IMR-90 (cell line): ENCODE data around the gene ANK3. TPM values are rescaled to one million over a fixed set of nuclear protein-coding genes. Genes with fewer than 3 reads are reported as not detected.

Experiments
- ATAC-seq: fragments of 200-7000 bp; cut with Tn5 transposase; 2 replicates; pipeline ENCODE4 v1.9.1; 2020; ENCODE audit warnings: low read depth, mild to moderate bottlenecking, moderate library complexity
- BruUV-seq: library from RNA; stranded (reverse); fragments of 400-500 nt; replicated peaks from 2 replicates; lab custom pipeline; 2021; lab: Mats Ljungman, UMichigan
- CTCF ChIA-PET: fragments of 300-600 bp; formaldehyde crosslinking; extraction: SDS; loops from one replicate; lab custom pipeline; 2021; ENCODE audit warnings: antibody characterized with exemption; lab: Yijun Ruan, JAX
- POLR2A ChIA-PET: fragments of 300-600 bp; sonication (Branson Sonifier 250); formaldehyde crosslinking; loops from one replicate; lab custom pipeline; 2022; ENCODE audit warnings: antibody characterized with exemption; ENCODE audit not compliant: unreplicated experiment; lab: Charles Lee
- DNase-seq: peaks from one replicate; pipeline ENCODE4 v3.0.0; 2013
- H2AFZ ChIP-seq: replicated peaks from 2 replicates; pipeline ENCODE3; 2013; ENCODE audit warnings: low read length, mild to moderate bottlenecking; ENCODE audit not compliant: poor library complexity
- H2AK5ac ChIP-seq: 2 replicates; pipeline ENCODE4 v1.6.1; 2013; ENCODE audit warnings: low read depth, low read length, inconsistent platforms
- H2AK9ac ChIP-seq: replicated peaks from 2 replicates; pipeline ENCODE3; 2013; ENCODE audit warnings: mild to moderate bottlenecking, low read depth, low read length, moderate library complexity; ENCODE audit not compliant: poor library complexity
- H2BK120ac ChIP-seq: 2 replicates; pipeline ENCODE4 v1.6.1; 2013; ENCODE audit warnings: low read depth, low read length, inconsistent platforms
- H2BK15ac ChIP-seq: 3 replicates; pipeline ENCODE4 v1.6.1; 2013; ENCODE audit warnings: low read depth, low read length, inconsistent platforms
- H2BK20ac ChIP-seq: 2 replicates; pipeline ENCODE4 v1.6.1; 2013; ENCODE audit warnings: low read depth, mild to moderate bottlenecking, inconsistent platforms, low read length, moderate library complexity
- H2BK5ac ChIP-seq: 2 replicates; pipeline ENCODE4 v1.6.1; 2013; ENCODE audit warnings: mild to moderate bottlenecking, low read depth, low read length, inconsistent platforms; ENCODE audit not compliant: poor library complexity, severe bottlenecking
- H3K14ac ChIP-seq: replicated peaks from 2 replicates; pipeline ENCODE4 v1.6.1; 2013; ENCODE audit warnings: low read depth, low read length, inconsistent platforms
- H3K18ac ChIP-seq: 2 replicates; pipeline ENCODE4 v1.6.1; 2013; ENCODE audit warnings: low read depth, low read length, control low read depth
- H3K23ac ChIP-seq: 2 replicates; pipeline ENCODE4 v1.6.1; 2013; ENCODE audit warnings: low read depth, low read length, inconsistent platforms
- H3K27ac ChIP-seq: 2 replicates; pipeline ENCODE4 v1.5.1; 2013; ENCODE audit warnings: mild to moderate bottlenecking, control low read depth, low read length; ENCODE audit not compliant: insufficient read depth
- H3K27me3 ChIP-seq: 2 replicates; pipeline ENCODE4 v1.6.1; 2013; ENCODE audit warnings: low read length; ENCODE audit not compliant: control insufficient read depth, insufficient read depth
- H3K36me3 ChIP-seq: 2 replicates; pipeline ENCODE4 v1.6.1; 2013; ENCODE audit warnings: low read length, mixed read lengths; ENCODE audit not compliant: control insufficient read depth, insufficient read depth
- H3K4ac ChIP-seq: 2 replicates; pipeline ENCODE4 v1.6.1; 2013; ENCODE audit warnings: low read depth, low read length, inconsistent platforms
- H3K4me1 ChIP-seq: 2 replicates; pipeline ENCODE4 v1.6.1; 2013; ENCODE audit warnings: low read length, mixed read lengths; ENCODE audit not compliant: control insufficient read depth, insufficient read depth
- H3K4me2 ChIP-seq: 2 replicates; pipeline ENCODE4 v1.6.1; 2013; ENCODE audit warnings: low read depth, mild to moderate bottlenecking, control low read depth, low read length, moderate library complexity
- H3K4me3 ChIP-seq: 2 replicates; pipeline ENCODE4 v1.5.1; 2013; ENCODE audit warnings: low read depth, mild to moderate bottlenecking, control low read depth, low read length, moderate library complexity; ENCODE audit not compliant: insufficient read depth
- H3K56ac ChIP-seq: 2 replicates; pipeline ENCODE4 v1.6.1; 2013; ENCODE audit warnings: low read length, inconsistent platforms; ENCODE audit not compliant: insufficient read depth; ENCODE audit errors: extremely low read depth
- H3K79me1 ChIP-seq, 2 experiments: 2 replicates each; pipeline ENCODE4 v1.6.1; 2013; ENCODE audit warnings: low read length in 2 of 2, inconsistent platforms in 1 of 2, low read depth in 1 of 2
- H3K9ac ChIP-seq: 2 replicates; pipeline ENCODE4 v1.6.1; 2013; ENCODE audit warnings: low read depth, low read length, control low read depth
- H3K9me1 ChIP-seq: 2 replicates; pipeline ENCODE4 v1.6.1; 2013; ENCODE audit warnings: low read length, inconsistent platforms; ENCODE audit not compliant: insufficient read depth
- H3K9me3 ChIP-seq: 2 replicates; pipeline ENCODE4 v1.6.1; 2013; ENCODE audit warnings: low read length; ENCODE audit not compliant: control insufficient read depth, insufficient read depth
- H4K20me1 ChIP-seq: 2 replicates; pipeline ENCODE4 v1.6.1; 2013; ENCODE audit warnings: low read length, inconsistent platforms; ENCODE audit not compliant: insufficient read depth
- H4K5ac ChIP-seq: 2 replicates; pipeline ENCODE4 v1.6.1; 2013; ENCODE audit warnings: mild to moderate bottlenecking, low read depth, low read length, control low read depth
- H4K8ac ChIP-seq, 2 experiments: 2 replicates each; pipeline ENCODE4 v1.6.1; 2013; ENCODE audit warnings: low read depth in 2 of 2, low read length in 2 of 2, control low read depth in 1 of 2, inconsistent platforms in 1 of 2
- H4K91ac ChIP-seq: 2 replicates; pipeline ENCODE4 v1.6.1; 2013; ENCODE audit warnings: low read depth, low read length, inconsistent platforms; ENCODE audit not compliant: insufficient read depth
- BHLHE40 ChIP-seq: fragments of 150-350 bp; IDR thresholded peaks from 2 replicates; pipeline ENCODE4 v1.6.1; 2016; ENCODE audit warnings: mild to moderate bottlenecking, low read depth, low read length
- CHD1 ChIP-seq: IDR thresholded peaks from 2 replicates; pipeline ENCODE4 v1.6.1; 2012; ENCODE audit warnings: low read depth, low read length, improper control_type of control experiment
- FOS ChIP-seq: fragments of 150-350 bp; IDR thresholded peaks from 2 replicates; pipeline ENCODE4 v1.6.1; 2016; ENCODE audit warnings: low read depth, low read length
- MAFK ChIP-seq: IDR thresholded peaks from 2 replicates; pipeline ENCODE4 v1.6.1; 2012; ENCODE audit warnings: low read depth, low read length, improper control_type of control experiment
- MAZ ChIP-seq: IDR thresholded peaks from 2 replicates; pipeline ENCODE4 v1.6.1; 2012; ENCODE audit warnings: low read depth, mild to moderate bottlenecking, low read length, improper control_type of control experiment, moderate library complexity, borderline replicate concordance
- MXI1 ChIP-seq: IDR thresholded peaks from 2 replicates; pipeline ENCODE4 v1.6.1; 2012; ENCODE audit warnings: low read depth, mild to moderate bottlenecking, low read length, moderate library complexity, borderline replicate concordance
- NFE2L2 ChIP-seq: fragments of 150-350 bp; IDR thresholded peaks from 2 replicates; pipeline ENCODE4 v1.6.1; 2016; ENCODE audit warnings: low read depth, mild to moderate bottlenecking, low read length
- POLR2A ChIP-seq: IDR thresholded peaks from 2 replicates; pipeline ENCODE4 v1.6.1; 2012; ENCODE audit warnings: mild to moderate bottlenecking, low read depth, low read length
- RFX5 ChIP-seq: IDR thresholded peaks from 2 replicates; pipeline ENCODE4 v1.8.0; 2012; ENCODE audit warnings: low read depth, mild to moderate bottlenecking, low read length, moderate library complexity
- SMC3 ChIP-seq: fragments of 150-350 bp; IDR thresholded peaks from 2 replicates; pipeline ENCODE4 v1.6.1; 2016; ENCODE audit warnings: low read depth, mild to moderate bottlenecking, antibody characterized with exemption, low read length, moderate library complexity
- WGBS, 2 experiments: methylation state at CpG; one replicate each; pipeline versions ENCODE4 v1.1.5 to v1.1.7; 2013; ENCODE audit warnings: missing lambda C conversion rate in 2 of 2; ENCODE audit not compliant: insufficient read length in 1 of 2; ENCODE audit errors: extremely low coverage in 2 of 2; 5-methylcytosine and 5-hydroxymethylcytosine counted together
- dilution Hi-C: fragments of 300-500 bp; cut with HindIII; formaldehyde crosslinking; loops from one replicate; pipeline ENCODE4 v1.14.3; 2018; ENCODE audit warnings: low sequenced_read_pairs; ENCODE audit not compliant: unreplicated experiment
- in situ Hi-C: fragments of 300-500 bp; cut with MboI; formaldehyde crosslinking; loops from 3 replicates; pipeline ENCODE4 v1.14.3; 2019; ENCODE audit warnings: low sequenced_read_pairs, inconsistent platforms, mixed read lengths
- intact Hi-C: fragments of 100-400 bp; cut with micrococcal nuclease; formaldehyde crosslinking; loops from 2 replicates; pipeline ENCODE4 v1.10.0; 2022
- polyA plus RNA-seq, 3 experiments: library from polyadenylated mRNA; depleted of rRNA; stranded (reverse); fragments of >200 nt; gene quantifications; 2 replicates each; pipeline ENCODE4 v1.2.3, GENCODE V29; 2012; ENCODE audit warnings: low replicate concordance in 1 of 3
- total RNA-seq: library from RNA; depleted of rRNA; stranded (reverse); fragments of >200 nt; gene quantifications from 2 replicates; pipeline ENCODE4 v1.2.3, GENCODE V29; 2012
- TF ChIP-seq, protein P1 (sequence below): conservative IDR thresholded peaks from 2 replicates; pipeline ENCODE4 v1.5.1; 2012; ENCODE audit warnings: mild to moderate bottlenecking, low read depth, low read length, improper control_type of control experiment
- TF ChIP-seq, protein P2 (sequence below): fragments of 150-350 bp; IDR thresholded peaks from 2 replicates; pipeline ENCODE4 v1.6.1; 2017; ENCODE audit warnings: mild to moderate bottlenecking, antibody characterized with exemption, low read length, low read depth

ANK3 gene
- total and polyA plus RNA-seq, 2 of the 4 experiments (the other 2 are of a cell fraction) = 0.63 to 1.8 TPM

DNA sequence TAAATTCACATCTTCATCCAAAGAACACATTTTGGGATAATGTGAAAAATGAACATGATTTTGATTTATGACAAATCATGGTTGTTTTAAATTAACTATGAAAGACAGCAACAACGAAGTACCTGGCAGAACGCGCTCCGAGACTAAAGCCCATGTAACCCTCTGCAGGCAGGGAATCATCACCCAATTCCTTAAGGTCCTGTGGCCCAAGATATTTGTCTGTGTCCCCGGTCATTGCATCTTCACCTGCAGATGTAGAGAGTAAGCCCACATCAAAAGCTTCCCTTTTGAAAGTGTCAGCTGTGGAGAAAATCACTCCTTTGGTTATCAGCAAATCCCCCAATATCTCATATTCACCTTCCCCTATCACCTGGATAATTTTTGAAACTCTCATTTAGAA is 250.8 kb downstream of the ANK3 start:
- CTCF ChIA-PET = interaction anchor here (0.6 kb wide), 1 partner anchor 18 kb away, joined by 3 read pairs; no protein-coding TSS in a partner anchor
- no peak overlapping the region for H2AFZ ChIP-seq

More for the DNA sequence above, 250.8 kb downstream of the ANK3 start:
- TF ChIP-seq POLR2A = no peak
- no peak for TF ChIP-seq CHD1
- no peak for TF ChIP-seq FOS
- TF ChIP-seq BHLHE40 = no peak
- no peak for TF ChIP-seq MXI1
- no peak for TF ChIP-seq MAFK
- TF ChIP-seq SMC3 = no peak
- no peak for TF ChIP-seq MAZ
- TF ChIP-seq, protein P1, sequence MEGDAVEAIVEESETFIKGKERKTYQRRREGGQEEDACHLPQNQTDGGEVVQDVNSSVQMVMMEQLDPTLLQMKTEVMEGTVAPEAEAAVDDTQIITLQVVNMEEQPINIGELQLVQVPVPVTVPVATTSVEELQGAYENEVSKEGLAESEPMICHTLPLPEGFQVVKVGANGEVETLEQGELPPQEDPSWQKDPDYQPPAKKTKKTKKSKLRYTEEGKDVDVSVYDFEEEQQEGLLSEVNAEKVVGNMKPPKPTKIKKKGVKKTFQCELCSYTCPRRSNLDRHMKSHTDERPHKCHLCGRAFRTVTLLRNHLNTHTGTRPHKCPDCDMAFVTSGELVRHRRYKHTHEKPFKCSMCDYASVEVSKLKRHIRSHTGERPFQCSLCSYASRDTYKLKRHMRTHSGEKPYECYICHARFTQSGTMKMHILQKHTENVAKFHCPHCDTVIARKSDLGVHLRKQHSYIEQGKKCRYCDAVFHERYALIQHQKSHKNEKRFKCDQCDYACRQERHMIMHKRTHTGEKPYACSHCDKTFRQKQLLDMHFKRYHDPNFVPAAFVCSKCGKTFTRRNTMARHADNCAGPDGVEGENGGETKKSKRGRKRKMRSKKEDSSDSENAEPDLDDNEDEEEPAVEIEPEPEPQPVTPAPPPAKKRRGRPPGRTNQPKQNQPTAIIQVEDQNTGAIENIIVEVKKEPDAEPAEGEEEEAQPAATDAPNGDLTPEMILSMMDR = no peak
- no peak for TF ChIP-seq NFE2L2
- TF ChIP-seq, protein P2, sequence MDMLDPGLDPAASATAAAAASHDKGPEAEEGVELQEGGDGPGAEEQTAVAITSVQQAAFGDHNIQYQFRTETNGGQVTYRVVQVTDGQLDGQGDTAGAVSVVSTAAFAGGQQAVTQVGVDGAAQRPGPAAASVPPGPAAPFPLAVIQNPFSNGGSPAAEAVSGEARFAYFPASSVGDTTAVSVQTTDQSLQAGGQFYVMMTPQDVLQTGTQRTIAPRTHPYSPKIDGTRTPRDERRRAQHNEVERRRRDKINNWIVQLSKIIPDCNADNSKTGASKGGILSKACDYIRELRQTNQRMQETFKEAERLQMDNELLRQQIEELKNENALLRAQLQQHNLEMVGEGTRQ = no peak
- no peak for TF ChIP-seq RFX5
- no peak overlapping the region for H3K27ac ChIP-seq
- no peak overlapping the region for H3K18ac ChIP-seq
- DNase-seq (no peak), ATAC-seq (no peak)
- no peak overlapping the region for H2BK15ac ChIP-seq
- no peak overlapping the region for H3K4me2 ChIP-seq
- dilution Hi-C loops (no loop called here), in situ Hi-C loops (no loop called here), intact Hi-C loops (no loop called here)
- WGBS, 2 experiments = 90% methylated on average over 2 of the region's 5 CpGs; no CpG with 5 or more reads in 1 of the 2 experiments
- POLR2A ChIA-PET = no interaction called here
- H2AK9ac ChIP-seq = no peak overlapping the region
- no TSS peak for BruUV-seq
- no peak overlapping the region for H4K91ac ChIP-seq
- H2AK5ac ChIP-seq = no peak overlapping the region
- H3K9me3 ChIP-seq = no peaks in the 10 kb centered on the region
- H3K4me1 ChIP-seq = peaks cover 6% of the 10 kb centered on the region; the same call in 1 of the 2 replicates
- no peak overlapping the region for H3K9ac ChIP-seq
- no peak overlapping the region for H4K5ac ChIP-seq
- H2BK20ac ChIP-seq = no peak overlapping the region
- no peak overlapping the region for H4K8ac ChIP-seq
- H3K79me1 ChIP-seq = no peaks in the 10 kb centered on the region
- H3K4ac ChIP-seq = no peak overlapping the region
- peaks cover 3% of the 10 kb centered on the region for H3K27me3 ChIP-seq
- H2BK120ac ChIP-seq = no peak overlapping the region
- H3K56ac ChIP-seq = no peak overlapping the region
- no peaks in the 10 kb centered on the region for H3K36me3 ChIP-seq
- H3K4me3 ChIP-seq = no peak overlapping the region
- H2BK5ac ChIP-seq = no peak overlapping the region
- H3K9me1 ChIP-seq = peaks cover 5% of the 10 kb centered on the region; the same call in 1 of the 2 replicates
- no peaks in the 10 kb centered on the region for H4K20me1 ChIP-seq
- H3K14ac ChIP-seq = no peak overlapping the region
- no peak overlapping the region for H3K23ac ChIP-seq
